Glutamatergic neuron (in vitro differentiated cells): Measurements from ENCODE around the gene PKHD1. TPM values are rescaled to one million over a fixed set of nuclear protein-coding genes. Genes with fewer than 3 reads are reported as not detected.

ENCODE experiments used
- DNase-seq: peaks from one replicate; pipeline ENCODE4 v3.0.0; 2022
- H3K27ac Mint-ChIP-seq: one replicate; pipeline ENCODE4 v1.8.0; 2020; ENCODE audit warnings: mild to moderate bottlenecking, mixed read lengths, inconsistent platforms; ENCODE audit not compliant: unreplicated experiment
- H3K27me3 Mint-ChIP-seq: one replicate; pipeline ENCODE4 v1.8.0; 2020; ENCODE audit warnings: mild to moderate bottlenecking, moderate library complexity, mixed read lengths, inconsistent platforms; ENCODE audit not compliant: unreplicated experiment
- H3K36me3 Mint-ChIP-seq: one replicate; pipeline ENCODE4 v1.8.0; 2020; ENCODE audit warnings: mild to moderate bottlenecking, mixed read lengths, inconsistent platforms; ENCODE audit not compliant: unreplicated experiment
- H3K4me1 Mint-ChIP-seq: one replicate; pipeline ENCODE4 v1.8.0; 2020; ENCODE audit warnings: mild to moderate bottlenecking, low read depth, mixed read lengths, inconsistent platforms; ENCODE audit not compliant: unreplicated experiment
- H3K4me3 Mint-ChIP-seq: one replicate; pipeline ENCODE4 v1.8.0; 2020; ENCODE audit warnings: mild to moderate bottlenecking, mixed read lengths, inconsistent platforms; ENCODE audit not compliant: unreplicated experiment
- H3K9me3 Mint-ChIP-seq: one replicate; pipeline ENCODE4 v1.8.0; 2020; ENCODE audit warnings: mild to moderate bottlenecking, moderate library complexity, mixed read lengths, inconsistent platforms; ENCODE audit not compliant: unreplicated experiment
- CTCF ChIP-seq: fragments of 200-600 bp; sonication (generic); IDR thresholded peaks from one replicate; pipeline ENCODE4 v1.5.0; 2021; ENCODE audit not compliant: partially characterized antibody, unreplicated experiment
- total RNA-seq: library from RNA; stranded (reverse); fragmentation: NEBNext Ultra II Directional; extraction: Animal tissue kit (Norgen Biotek cat#: 25700); gene quantifications from one replicate; pipeline ENCODE4 v1.2.1, GENCODE V29; 2021; ENCODE audit not compliant: unreplicated experiment

Gene PKHD1
- total RNA-seq, 1 donor from 2014 or later = 0.02 TPM

DNA sequence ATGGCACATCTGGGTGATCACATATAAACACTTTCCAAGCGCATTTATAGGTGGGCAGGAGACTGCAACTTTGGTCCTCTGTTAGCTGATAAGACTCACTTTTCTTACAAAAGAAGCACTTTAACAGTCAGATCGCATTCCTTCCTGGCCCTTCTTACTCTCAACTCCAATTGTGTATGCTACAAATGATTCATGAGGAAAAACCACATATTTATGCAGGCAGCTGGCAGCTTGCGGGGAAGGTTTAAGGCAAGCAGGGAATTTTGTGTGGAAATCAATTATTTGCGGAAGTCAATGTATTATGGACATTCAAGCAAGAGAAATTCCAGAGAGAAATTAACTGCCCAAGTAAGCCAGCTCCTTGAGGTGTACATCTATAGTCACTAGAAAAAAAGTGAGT, 194.0 kb downstream of the PKHD1 start:
- DNase-seq = no peak
- TF ChIP-seq CTCF = no peak
- Mint-ChIP-seq H3K4me3 (no peak overlapping the region), H3K9me3 (no peaks in the 10 kb centered on the region), H3K27ac (no peak overlapping the region), H3K27me3 (no peaks in the 10 kb centered on the region), H3K36me3 (no peaks in the 10 kb centered on the region), H3K4me1 (no peaks in the 10 kb centered on the region)

GRCh38 chr6:51892750-51893149, 194.7 kb downstream of the PKHD1 start:
- TF ChIP-seq CTCF = no peak
- Mint-ChIP-seq H3K36me3 (no peaks in the 10 kb centered on the region), H3K27me3 (no peaks in the 10 kb centered on the region), H3K4me1 (no peaks in the 10 kb centered on the region), H3K9me3 (no peaks in the 10 kb centered on the region), H3K27ac (no peak overlapping the region), H3K4me3 (no peak overlapping the region)
- DNase-seq = no peak

GRCh38 chr6:51892339-51892738, 195.1 kb downstream of the PKHD1 start:
- no peaks in the 10 kb centered on the region for H3K4me1 Mint-ChIP-seq
- no peak overlapping the region for H3K27ac Mint-ChIP-seq

GRCh38 chr6:51891784-51892183, 195.6 kb downstream of the PKHD1 start:
- Mint-ChIP-seq H3K4me1 (no peaks in the 10 kb centered on the region), H3K9me3 (no peaks in the 10 kb centered on the region), H3K36me3 (no peaks in the 10 kb centered on the region)

More at GRCh38 chr6:51892339-51892738, 195.1 kb downstream of the PKHD1 start:
- DNase-seq = no peak
- H3K36me3 Mint-ChIP-seq = no peaks in the 10 kb centered on the region
- no peak overlapping the region for H3K4me3 Mint-ChIP-seq
- TF ChIP-seq CTCF = no peak
- no peaks in the 10 kb centered on the region for H3K9me3 Mint-ChIP-seq
- H3K27me3 Mint-ChIP-seq = no peaks in the 10 kb centered on the region

GRCh38 chr6:51887859-51888258, 199.6 kb downstream of the PKHD1 start:
- H3K4me1 Mint-ChIP-seq = no peaks in the 10 kb centered on the region
- no peaks in the 10 kb centered on the region for H3K9me3 Mint-ChIP-seq
- no peak for DNase-seq
- H3K27ac Mint-ChIP-seq = no peak overlapping the region
- no peak for TF ChIP-seq CTCF
- no peaks in the 10 kb centered on the region for H3K27me3 Mint-ChIP-seq
- no peak overlapping the region for H3K4me3 Mint-ChIP-seq
- H3K36me3 Mint-ChIP-seq = no peaks in the 10 kb centered on the region

More at GRCh38 chr6:51891784-51892183, 195.6 kb downstream of the PKHD1 start:
- no peak overlapping the region for H3K4me3 Mint-ChIP-seq
- no peaks in the 10 kb centered on the region for H3K27me3 Mint-ChIP-seq
- no peak for DNase-seq
- no peak overlapping the region for H3K27ac Mint-ChIP-seq
- no peak for TF ChIP-seq CTCF
